Skeletal muscle tissue (tissue), 4 donors: ENCODE data around the gene NTF3. TPM values are rescaled to one million over a fixed set of nuclear protein-coding genes. Genes with fewer than 3 reads are reported as not detected.
"Not testable (repeated sequence)": the region's sequence is repeated elsewhere in the genome, so short reads cannot be mapped to it uniquely, and the experiment has no call there.

Source experiments
- H3K27ac ChIP-seq: one replicate; pipeline ENCODE4 v1.7.0; 2013; ENCODE audit warnings: mild to moderate bottlenecking, low read depth, low read length, inconsistent platforms
- H3K27me3 ChIP-seq, 3 donors: one replicate each; pipeline ENCODE4 v1.7.0; 2013; ENCODE audit warnings: low read length in 3 of 3; ENCODE audit not compliant: control insufficient read depth in 3 of 3, insufficient read depth in 3 of 3
- H3K36me3 ChIP-seq, 3 donors: one replicate each; pipeline ENCODE4 v1.7.0; 2013; ENCODE audit warnings: low read length in 3 of 3; ENCODE audit not compliant: control insufficient read depth in 3 of 3, insufficient read depth in 3 of 3
- H3K4me1 ChIP-seq, 3 donors: one replicate each; pipeline ENCODE4 v1.7.0; 2013; ENCODE audit warnings: low read length in 3 of 3, mild to moderate bottlenecking in 3 of 3; ENCODE audit not compliant: control insufficient read depth in 3 of 3, insufficient read depth in 3 of 3
- H3K4me3 ChIP-seq, 3 donors: one replicate each; pipeline ENCODE4 v1.7.0; 2013; ENCODE audit warnings: low read length in 3 of 3
- H3K9ac ChIP-seq, 3 donors: one replicate each; pipeline ENCODE4 v1.7.0; 2013; ENCODE audit warnings: low read length in 3 of 3, mild to moderate bottlenecking in 3 of 3, moderate library complexity in 2 of 3, low read depth in 1 of 3
- H3K9me3 ChIP-seq, 3 donors: one replicate each; pipeline ENCODE4 v1.7.0; 2013; ENCODE audit warnings: low read length in 3 of 3; ENCODE audit not compliant: control insufficient read depth in 3 of 3
- total RNA-seq: library from RNA; depleted of rRNA; stranded (reverse); fragments of >200 nt; gene quantifications from one replicate; pipeline ENCODE4 v1.2.3, GENCODE V29; 2014
- donor health status: Osteomylitis.

The NTF3 gene
- total RNA-seq, 1 donor from 2014 or later: 2.6 TPM

DNA sequence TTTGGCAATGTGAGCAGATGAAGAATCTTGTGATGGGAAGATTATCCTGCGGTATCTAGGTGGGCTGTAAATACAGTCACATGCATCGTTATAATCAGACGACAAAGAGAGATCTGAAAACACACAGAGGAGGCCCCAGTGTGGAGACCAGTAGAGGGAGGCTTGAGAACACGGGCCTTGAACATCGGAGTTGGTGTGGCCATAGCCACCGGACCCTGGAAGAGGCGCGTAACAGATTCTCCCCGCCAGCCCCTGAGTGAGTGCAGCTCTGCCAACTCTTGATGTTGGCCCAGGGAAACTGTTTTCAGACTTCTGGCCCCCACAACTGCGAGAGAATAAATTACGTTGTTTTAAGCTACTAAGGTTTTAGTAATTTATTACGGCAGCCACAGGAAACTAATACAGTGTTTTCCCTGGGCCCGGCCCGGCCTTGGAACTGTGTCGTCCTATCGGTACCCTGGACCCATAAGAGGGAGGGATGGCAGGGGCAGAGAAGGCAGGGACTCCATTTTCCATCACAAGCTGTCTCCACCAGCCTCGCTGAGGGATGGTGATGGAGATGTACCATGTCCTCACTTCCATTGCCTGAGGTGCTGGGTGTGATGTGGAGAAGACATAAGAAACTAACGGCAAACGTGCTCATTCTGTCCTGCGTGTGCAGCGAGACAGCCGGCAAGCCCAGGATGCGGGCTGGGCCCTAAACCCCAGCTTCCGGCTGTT, 91.6 kb downstream of the NTF3 start:
- H3K27me3 ChIP-seq: peaks cover 0 to 5% (median 0%) of the 10 kb centered on the region in 3 donors
- H3K9ac ChIP-seq: no peak overlapping the region
- H3K9me3 ChIP-seq: no peaks in the 10 kb centered on the region
- H3K4me3 ChIP-seq: no peak overlapping the region
- H3K36me3 ChIP-seq: no peaks in the 10 kb centered on the region
- H3K27ac ChIP-seq: no peak overlapping the region
- H3K4me1 ChIP-seq: no peaks in the 10 kb centered on the region

DNA sequence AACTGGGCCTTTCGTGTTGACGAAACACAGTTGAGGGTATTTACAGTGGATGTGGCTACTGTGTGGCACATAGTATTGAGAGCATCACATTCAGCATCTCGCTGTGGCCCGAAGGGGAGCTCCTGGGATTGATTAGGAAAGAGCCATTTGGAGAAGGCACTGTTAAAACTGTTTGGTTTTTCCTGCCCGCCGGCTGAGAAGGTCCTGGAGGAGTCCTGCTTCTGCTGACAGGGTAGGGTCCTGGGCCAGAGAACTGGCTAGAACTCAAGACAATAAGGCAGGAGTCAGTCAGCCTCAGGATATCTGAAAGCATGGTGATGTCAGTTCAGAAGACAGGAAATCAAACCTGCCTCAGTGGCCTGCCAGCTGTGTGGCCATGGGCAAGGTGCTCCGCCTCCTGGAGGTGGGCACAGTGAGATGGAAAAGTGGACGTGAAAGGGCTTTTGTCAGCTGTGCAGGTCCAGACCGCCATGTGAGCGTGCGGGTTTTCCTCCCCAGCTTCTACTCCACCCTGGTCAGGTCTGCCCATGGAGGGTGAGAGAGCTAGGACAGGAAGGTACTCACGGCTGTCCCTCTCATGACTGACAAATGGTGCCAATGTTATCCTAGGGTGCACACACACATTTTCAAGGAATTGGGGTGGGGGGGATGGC, 92.3 kb downstream of the NTF3 start:
- Histone ChIP-seq H3K9ac (no peak overlapping the region), H3K4me1 (no peaks in the 10 kb centered on the region), H3K9me3 (no peaks in the 10 kb centered on the region), H3K36me3 (no peaks in the 10 kb centered on the region), H3K4me3 (no peak overlapping the region), H3K27ac (no peak overlapping the region), H3K27me3 (peaks cover 0 to 5% (median 0%) of the 10 kb centered on the region in 3 donors)

DNA sequence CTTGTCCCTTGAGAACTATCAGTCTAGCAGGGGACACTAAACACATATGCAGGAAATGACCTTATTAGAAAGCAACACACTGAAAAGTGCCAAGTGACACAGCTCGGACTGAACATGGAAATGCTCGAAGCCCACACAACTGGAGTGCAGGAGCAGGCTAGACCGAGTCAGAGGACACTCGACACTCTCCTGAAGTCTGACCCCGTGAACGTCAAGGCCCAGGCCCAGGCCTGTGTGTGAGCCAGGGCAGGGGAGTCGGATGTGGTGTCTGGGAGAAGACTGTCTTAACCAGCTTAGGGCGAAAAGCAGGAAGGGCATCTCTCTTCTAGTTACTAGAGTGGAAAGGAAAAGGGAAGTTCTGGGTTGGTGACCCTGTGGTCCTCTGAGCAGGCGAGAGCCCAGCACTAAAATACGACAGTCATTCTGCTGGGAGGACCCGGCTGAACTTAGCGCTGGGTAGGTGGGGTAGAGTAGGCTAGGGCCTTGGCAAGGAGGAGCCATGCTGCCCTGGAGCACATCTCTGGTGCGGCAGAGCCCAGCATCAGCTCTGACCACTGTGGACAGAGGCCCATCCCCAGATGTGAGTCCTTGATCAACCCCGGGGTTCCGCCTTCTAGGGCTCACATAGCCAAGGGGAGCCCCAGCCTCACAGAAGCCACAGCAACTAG, 93.0 kb downstream of the NTF3 start:
- Histone ChIP-seq H3K27me3 (peaks cover 0 to 5% (median 0%) of the 10 kb centered on the region in 3 donors), H3K4me1 (no peaks in the 10 kb centered on the region), H3K9me3 (no peaks in the 10 kb centered on the region), H3K4me3 (no peak overlapping the region), H3K36me3 (no peaks in the 10 kb centered on the region), H3K27ac (no peak overlapping the region), H3K9ac (no peak overlapping the region)

DNA sequence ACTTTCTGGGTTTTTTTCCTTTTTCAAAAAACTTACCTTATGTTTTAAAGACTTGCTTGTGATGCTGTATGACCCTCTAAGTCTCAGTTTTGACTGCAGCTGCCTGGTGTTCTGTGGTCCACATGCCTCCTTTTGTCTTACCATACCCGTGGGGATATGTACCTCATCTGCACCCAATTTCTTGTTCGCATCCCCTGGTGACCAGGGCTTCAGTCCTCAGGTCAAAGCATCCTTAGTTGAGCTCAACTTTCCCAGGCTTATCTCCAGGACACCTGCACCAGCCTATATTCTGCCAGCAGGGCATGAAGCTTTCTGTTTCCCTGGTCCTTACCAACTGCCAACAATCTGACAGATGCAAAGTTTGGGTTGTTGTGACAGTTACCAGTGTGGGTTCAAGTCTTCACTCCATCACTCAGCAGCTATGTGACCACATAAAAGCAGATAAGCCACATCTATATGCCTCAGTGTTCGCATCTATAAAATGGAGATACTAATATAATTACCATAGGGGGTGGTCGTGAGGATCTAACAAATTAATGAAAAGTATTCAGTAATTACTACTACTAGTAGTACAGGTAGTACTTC, 94.0 kb downstream of the NTF3 start:
- Histone ChIP-seq H3K36me3 (no peaks in the 10 kb centered on the region), H3K27me3 (peaks cover 0 to 5% (median 0%) of the 10 kb centered on the region in 3 donors), H3K9ac (no peak overlapping the region), H3K4me1 (no peaks in the 10 kb centered on the region), H3K27ac (no peak overlapping the region), H3K4me3 (no peak overlapping the region), H3K9me3 (no peaks in the 10 kb centered on the region)

DNA sequence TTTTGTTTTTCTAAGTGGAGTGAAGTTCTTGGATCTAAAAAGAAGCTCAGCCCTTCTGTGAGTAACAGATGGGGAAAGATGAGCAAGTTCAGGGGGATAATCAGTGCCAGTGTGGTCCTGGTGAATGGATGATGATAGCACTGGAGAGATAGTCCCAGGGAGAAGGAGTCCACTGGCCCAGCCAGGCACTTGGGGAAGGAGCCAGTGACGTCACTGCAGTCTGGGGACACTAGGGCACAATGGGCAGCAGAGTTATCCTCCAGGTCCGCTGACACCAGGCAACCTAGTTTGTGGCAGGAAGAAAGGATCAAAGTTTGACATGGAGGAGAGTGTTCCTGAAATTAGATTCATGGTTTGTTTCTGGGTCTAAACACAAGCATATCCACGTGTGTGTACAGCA, 101.5 kb downstream of the NTF3 start:
- Histone ChIP-seq H3K36me3 (no peaks in the 10 kb centered on the region), H3K4me3 (no peak overlapping the region), H3K27ac (no peak overlapping the region), H3K4me1 (no peaks in the 10 kb centered on the region), H3K9ac (no peak overlapping the region), H3K9me3 (no peaks in the 10 kb centered on the region), H3K27me3 (no peaks in the 10 kb centered on the region)

DNA sequence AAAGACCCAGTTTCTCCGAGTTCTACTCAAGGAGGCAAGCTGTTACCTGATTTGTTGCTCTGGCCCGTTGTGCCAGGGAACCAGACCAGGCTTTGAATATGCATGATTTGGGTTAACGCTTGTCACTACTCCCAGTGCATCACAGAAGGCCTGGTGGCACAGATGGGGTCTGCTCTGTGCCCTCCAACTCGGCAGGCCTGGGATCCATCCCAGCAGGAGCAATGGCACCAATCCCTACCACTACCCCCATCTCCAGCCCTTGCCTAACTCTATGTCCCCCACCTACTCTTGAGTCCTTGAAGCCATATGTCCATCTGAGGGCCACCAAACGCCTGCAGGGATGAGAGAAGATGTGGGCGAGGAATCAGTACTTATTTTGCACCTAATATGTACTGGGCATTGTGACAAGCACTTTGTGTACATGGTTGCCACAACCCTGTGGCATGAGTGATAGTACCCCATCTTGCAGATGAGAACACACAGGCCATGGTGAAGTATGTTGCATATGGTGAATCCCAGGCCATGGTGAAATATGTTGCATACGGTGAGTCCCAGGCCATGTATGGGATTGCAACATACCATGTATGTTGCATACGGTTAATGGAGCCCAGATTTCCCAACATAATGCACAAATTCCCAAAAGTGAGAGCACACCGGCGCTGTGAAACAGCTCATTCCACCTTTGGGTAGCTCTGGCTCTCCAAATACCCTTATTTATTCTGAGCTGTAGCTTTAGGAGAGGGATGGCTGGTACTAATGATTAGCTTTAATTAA, 102.7 kb downstream of the NTF3 start:
- Histone ChIP-seq H3K4me1 (no peaks in the 10 kb centered on the region), H3K4me3 (no peak overlapping the region), H3K27me3 (peaks cover 0 to 2% (median 0%) of the 10 kb centered on the region in 3 donors), H3K9me3 (no peaks in the 10 kb centered on the region), H3K36me3 (no peaks in the 10 kb centered on the region), H3K27ac (no peak overlapping the region), H3K9ac (no peak overlapping the region)

DNA sequence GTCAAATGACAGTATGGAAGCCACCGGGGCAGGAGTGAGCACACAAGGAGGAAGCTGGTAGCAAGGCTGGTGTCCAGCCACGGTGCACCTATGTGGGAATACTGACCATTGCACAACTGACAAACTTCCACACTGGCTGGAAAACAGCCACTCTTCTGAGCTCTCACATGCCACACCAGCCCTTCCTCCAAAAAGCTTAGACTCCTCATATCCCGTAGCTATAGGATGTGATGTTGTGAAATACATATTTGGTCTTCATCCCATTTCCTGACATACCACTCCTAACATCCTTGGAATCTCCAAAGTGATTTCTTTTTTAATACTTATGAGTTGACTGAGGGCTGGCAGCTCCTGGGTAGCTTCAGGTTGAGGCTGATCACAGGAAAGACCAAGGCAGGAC, 103.6 kb downstream of the NTF3 start:
- Histone ChIP-seq H3K4me3 (no peak overlapping the region), H3K9ac (no peak overlapping the region), H3K36me3 (no peaks in the 10 kb centered on the region), H3K27ac (no peak overlapping the region), H3K4me1 (no peaks in the 10 kb centered on the region), H3K9me3 (no peaks in the 10 kb centered on the region), H3K27me3 (peaks cover 0 to 2% (median 0%) of the 10 kb centered on the region in 3 donors)

DNA sequence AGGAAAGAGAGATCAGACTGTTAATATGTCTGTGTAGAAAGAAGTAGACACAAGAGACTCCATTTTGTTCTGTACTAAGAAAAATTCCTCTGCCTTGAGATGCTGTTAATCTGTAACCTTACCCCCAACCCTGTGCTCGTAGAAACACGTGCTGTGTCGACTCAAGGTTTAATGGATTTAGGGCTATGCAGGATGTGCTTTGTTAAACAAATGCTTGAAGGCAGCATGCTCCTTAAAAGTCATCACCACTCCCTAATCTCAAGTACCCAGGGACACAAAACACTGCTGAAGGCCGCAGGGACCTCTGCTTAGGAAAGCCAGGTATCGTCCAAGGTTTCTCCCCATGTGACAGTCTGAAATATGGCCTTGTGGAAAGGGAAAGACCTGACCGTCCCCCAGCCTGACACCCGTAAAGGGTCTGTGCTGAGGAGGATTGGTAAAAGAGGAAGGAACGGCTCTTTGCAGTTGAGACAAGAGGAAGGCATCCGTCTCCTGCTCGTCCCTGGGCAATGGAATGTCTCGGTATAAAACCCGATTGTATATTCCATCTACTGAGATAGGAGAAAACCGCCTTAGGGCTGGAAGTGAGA, 105.2 kb downstream of the NTF3 start:
- H3K9me3 ChIP-seq, H3K9ac ChIP-seq, H3K27ac ChIP-seq, H3K4me3 ChIP-seq, H3K4me1 ChIP-seq, H3K36me3 ChIP-seq, H3K27me3 ChIP-seq: not testable (repeated sequence)

DNA sequence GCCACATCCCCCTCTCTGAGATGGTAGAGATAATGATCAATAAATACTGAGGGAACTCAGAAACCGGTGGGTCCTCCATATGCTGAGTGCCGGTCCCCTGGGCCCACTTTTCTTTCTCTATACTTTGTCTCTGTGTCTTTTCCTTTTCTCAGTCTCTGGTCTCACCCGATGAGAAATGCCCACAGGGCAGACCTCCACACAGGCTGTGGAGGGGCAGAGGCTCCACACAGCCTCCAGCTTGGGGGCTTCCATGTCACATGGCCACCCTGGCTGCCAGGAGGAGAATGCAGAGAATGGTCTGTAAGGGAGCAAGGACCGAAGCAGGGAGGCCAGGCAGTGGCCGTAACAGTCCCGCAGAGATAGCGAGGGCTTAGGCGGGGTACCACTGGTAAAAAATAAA, 105.9 kb downstream of the NTF3 start:
- no peak overlapping the region for H3K4me3 ChIP-seq
- H3K4me1 ChIP-seq: no peaks in the 10 kb centered on the region
- no peaks in the 10 kb centered on the region for H3K9me3 ChIP-seq
- H3K36me3 ChIP-seq: no peaks in the 10 kb centered on the region
- H3K9ac ChIP-seq: no peak overlapping the region
- H3K27ac ChIP-seq: no peak overlapping the region
- H3K27me3 ChIP-seq: peaks cover 0 to 2% (median 0%) of the 10 kb centered on the region in 3 donors
